NB4 (cell line): ENCODE measurements around the gene TBL1XR1.

ENCODE experiments used
- MAX ChIP-seq: IDR thresholded peaks from 2 replicates; pipeline ENCODE4 v1.6.1; 2011; ENCODE audit warnings: low read depth, low read length
- MYC ChIP-seq: IDR thresholded peaks from 2 replicates; pipeline ENCODE4 v1.6.1; 2011; ENCODE audit warnings: low read depth, low read length
- POLR2A ChIP-seq: IDR thresholded peaks from 2 replicates; pipeline ENCODE4 v1.6.1; 2011; ENCODE audit warnings: mild to moderate bottlenecking; ENCODE audit not compliant: insufficient read length; ENCODE audit errors: extremely low read depth
- TF ChIP-seq, protein P1 (sequence below): IDR thresholded peaks from one replicate; pipeline ENCODE4 v1.5.1; 2012; ENCODE audit warnings: low read depth, low read length

GRCh38 chr3:177137774-177138705, 59.2 kb downstream of the TBL1XR1 start:
- TF ChIP-seq, protein P1, sequence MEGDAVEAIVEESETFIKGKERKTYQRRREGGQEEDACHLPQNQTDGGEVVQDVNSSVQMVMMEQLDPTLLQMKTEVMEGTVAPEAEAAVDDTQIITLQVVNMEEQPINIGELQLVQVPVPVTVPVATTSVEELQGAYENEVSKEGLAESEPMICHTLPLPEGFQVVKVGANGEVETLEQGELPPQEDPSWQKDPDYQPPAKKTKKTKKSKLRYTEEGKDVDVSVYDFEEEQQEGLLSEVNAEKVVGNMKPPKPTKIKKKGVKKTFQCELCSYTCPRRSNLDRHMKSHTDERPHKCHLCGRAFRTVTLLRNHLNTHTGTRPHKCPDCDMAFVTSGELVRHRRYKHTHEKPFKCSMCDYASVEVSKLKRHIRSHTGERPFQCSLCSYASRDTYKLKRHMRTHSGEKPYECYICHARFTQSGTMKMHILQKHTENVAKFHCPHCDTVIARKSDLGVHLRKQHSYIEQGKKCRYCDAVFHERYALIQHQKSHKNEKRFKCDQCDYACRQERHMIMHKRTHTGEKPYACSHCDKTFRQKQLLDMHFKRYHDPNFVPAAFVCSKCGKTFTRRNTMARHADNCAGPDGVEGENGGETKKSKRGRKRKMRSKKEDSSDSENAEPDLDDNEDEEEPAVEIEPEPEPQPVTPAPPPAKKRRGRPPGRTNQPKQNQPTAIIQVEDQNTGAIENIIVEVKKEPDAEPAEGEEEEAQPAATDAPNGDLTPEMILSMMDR, result no peak
- TF ChIP-seq POLR2A (no peak), MYC (no peak), MAX (no peak)
